GM12878 (cell line): ENCODE results near the gene TXNRD3.

Source experiments
- POLR2A ChIP-seq: IDR thresholded peaks from 2 replicates; pipeline ENCODE4 v1.6.1; 2011; ENCODE audit warnings: low read depth, mild to moderate bottlenecking, low read length
- SMAD5 ChIP-seq: IDR thresholded peaks from 2 replicates; pipeline ENCODE4 v1.6.1; 2016; ENCODE audit warnings: antibody characterized with exemption, low read depth

DNA sequence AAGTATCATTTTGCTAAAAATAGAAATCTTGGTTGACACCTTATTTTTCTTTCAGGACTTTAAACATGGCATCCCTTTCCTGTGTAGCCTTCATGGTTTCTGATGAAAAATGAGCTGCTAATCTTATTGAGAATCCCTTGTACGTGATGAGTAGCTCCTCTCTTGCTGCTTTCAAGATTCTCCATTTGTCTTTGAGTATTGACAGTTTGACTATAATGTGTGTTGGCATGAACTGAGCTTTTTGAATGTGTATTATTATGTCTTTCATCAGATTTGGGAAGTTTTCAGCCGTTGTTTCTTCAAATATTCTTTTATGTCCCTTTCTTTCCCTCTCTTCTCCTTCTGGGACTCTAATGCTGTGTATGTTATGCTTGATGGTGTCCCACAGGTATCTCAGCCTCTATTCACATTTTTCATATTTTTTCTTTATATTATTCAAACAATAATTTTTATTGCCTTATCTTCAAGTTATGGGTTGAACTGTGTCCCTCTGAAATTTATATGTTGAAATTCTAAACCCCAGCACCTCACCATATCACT, 92.1 kb downstream of the TXNRD3 start:
- TF ChIP-seq POLR2A (no peak), SMAD5 (no peak)
